Spleen (tissue), 7 donors: ENCODE results near the gene EIF3I.

Source experiments
- POLR2A ChIP-seq, 3 donors: fragments of 450-650 bp; IDR thresholded peaks; one replicate each; pipeline ENCODE4 v1.5.1; 2017; ENCODE audit warnings: antibody characterized with exemption in 3 of 3, mild to moderate bottlenecking in 1 of 3
- POLR2AphosphoS5 ChIP-seq, 3 donors: sonication (generic); formaldehyde crosslinking; IDR thresholded peaks; one replicate each; pipeline ENCODE4 v1.5.1; 2017; ENCODE audit warnings: antibody characterized with exemption in 3 of 3
- TF ChIP-seq, protein P1 (sequence below), 11 experiments: fragments of 200-600 bp in 7 of 11; fragments of 450-650 bp in 4 of 11; sonication (generic) in 4 of 11; IDR thresholded peaks in 8 of 11; conservative IDR thresholded peaks in 3 of 11; 1 replicate in 7 of 11; 2 replicates in 4 of 11; pipeline versions ENCODE4 v1.4.0 to v1.8.0; 2016 to 2021; ENCODE audit warnings: antibody characterized with exemption in 11 of 11, inconsistent platforms in 4 of 11, mild to moderate bottlenecking in 1 of 11
- donor health status: DM: no; HTN: no; CAD: no; lungs with moderate emphysema.
- donor health status: DM: no; HTN: no; CAD: no.
- donor health status: DM: no; HTN: no; CAD: no.

DNA sequence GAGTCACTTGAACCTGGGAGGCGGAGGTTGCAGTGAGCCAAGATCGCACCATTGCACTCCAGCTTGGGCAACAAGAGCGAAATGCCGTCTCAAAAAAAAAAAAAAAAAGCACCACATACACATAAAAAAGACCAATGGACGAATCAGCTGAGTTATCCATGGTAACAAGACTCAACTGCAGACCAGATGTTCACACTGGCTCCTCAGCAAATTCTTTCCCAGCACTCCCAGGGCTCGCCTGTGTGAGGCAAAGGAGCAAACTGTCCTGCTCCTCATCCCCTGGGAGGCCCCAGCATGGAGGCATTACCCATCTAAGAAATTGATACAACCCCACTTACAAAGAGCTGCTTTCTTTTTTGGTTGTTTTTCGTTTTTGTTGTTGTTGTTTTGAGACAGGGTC, 3.2 kb upstream of the EIF3I start:
- TF ChIP-seq, protein P1, sequence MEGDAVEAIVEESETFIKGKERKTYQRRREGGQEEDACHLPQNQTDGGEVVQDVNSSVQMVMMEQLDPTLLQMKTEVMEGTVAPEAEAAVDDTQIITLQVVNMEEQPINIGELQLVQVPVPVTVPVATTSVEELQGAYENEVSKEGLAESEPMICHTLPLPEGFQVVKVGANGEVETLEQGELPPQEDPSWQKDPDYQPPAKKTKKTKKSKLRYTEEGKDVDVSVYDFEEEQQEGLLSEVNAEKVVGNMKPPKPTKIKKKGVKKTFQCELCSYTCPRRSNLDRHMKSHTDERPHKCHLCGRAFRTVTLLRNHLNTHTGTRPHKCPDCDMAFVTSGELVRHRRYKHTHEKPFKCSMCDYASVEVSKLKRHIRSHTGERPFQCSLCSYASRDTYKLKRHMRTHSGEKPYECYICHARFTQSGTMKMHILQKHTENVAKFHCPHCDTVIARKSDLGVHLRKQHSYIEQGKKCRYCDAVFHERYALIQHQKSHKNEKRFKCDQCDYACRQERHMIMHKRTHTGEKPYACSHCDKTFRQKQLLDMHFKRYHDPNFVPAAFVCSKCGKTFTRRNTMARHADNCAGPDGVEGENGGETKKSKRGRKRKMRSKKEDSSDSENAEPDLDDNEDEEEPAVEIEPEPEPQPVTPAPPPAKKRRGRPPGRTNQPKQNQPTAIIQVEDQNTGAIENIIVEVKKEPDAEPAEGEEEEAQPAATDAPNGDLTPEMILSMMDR (IDR thresholded peaks at IDR 0.05 in 8 of 11, conservative IDR thresholded peaks at IDR 0.05 in 3 of 11), result no peak
- TF ChIP-seq POLR2A (IDR thresholded peaks at IDR 0.05), result no peak
- no peak for TF ChIP-seq POLR2AphosphoS5 (IDR thresholded peaks at IDR 0.05)
